Prostate gland (tissue), 2 donors: ENCODE measurements around the gene ALG8. TPM values are rescaled to one million over a fixed set of nuclear protein-coding genes. Genes with fewer than 3 reads are reported as not detected.

Experiments used
- DNase-seq: peaks from one replicate; pipeline ENCODE4 v3.0.0-alpha.2; 2019; ENCODE audit warnings: low spot score
- H3K27ac ChIP-seq, 2 donors: fragments of 200-600 bp; sonication (generic); 2 replicates each; pipeline ENCODE4 v1.5.1; 2017 to 2019
- H3K27me3 ChIP-seq: fragments of 200-600 bp; sonication (generic); replicated peaks from 2 replicates; pipeline ENCODE4 v1.5.1; 2019; ENCODE audit not compliant: insufficient read depth
- H3K36me3 ChIP-seq, 2 donors: fragments of 200-600 bp; sonication (generic); 1 replicate in 1 of 2; 2 replicates in 1 of 2; pipeline versions ENCODE4 v1.5.1 to v1.8.1; 2017 to 2019
- H3K4me1 ChIP-seq: fragments of 200-600 bp; sonication (generic); replicated peaks from 2 replicates; pipeline ENCODE4 v1.5.1; 2019
- H3K4me3 ChIP-seq, 2 donors: fragments of 200-600 bp; sonication (generic); 2 replicates each; pipeline ENCODE4 v1.5.1; 2017 to 2019
- H3K9me3 ChIP-seq: fragments of 200-600 bp; sonication (generic); 2 replicates; pipeline ENCODE4 v1.5.1; 2017
- CTCF ChIP-seq, 4 experiments: fragments of 200-600 bp in 2 of 4; fragments of 450-650 bp in 2 of 4; sonication (generic) in 2 of 4; IDR thresholded peaks; 1 replicate in 3 of 4; 2 replicates in 1 of 4; pipeline ENCODE4 v1.5.1; 2016 to 2019; ENCODE audit warnings: antibody characterized with exemption in 4 of 4, mild to moderate bottlenecking in 2 of 4, moderate library complexity in 2 of 4
- POLR2A ChIP-seq: fragments of 450-650 bp; IDR thresholded peaks from one replicate; pipeline ENCODE4 v1.6.1; 2016; ENCODE audit warnings: antibody characterized with exemption, mild to moderate bottlenecking
- POLR2AphosphoS5 ChIP-seq: sonication (generic); formaldehyde crosslinking; IDR thresholded peaks from one replicate; pipeline ENCODE4 v1.6.1; 2017; ENCODE audit warnings: antibody characterized with exemption
- WGBS: methylation state at CpG from one replicate; pipeline ENCODE4 v1.1.5; 2018; 5-methylcytosine and 5-hydroxymethylcytosine counted together
- intact Hi-C: fragments of 100-400 bp; cut with DNase I; formaldehyde crosslinking; loops from one replicate; pipeline ENCODE4 v1.14.2; 2022
- total RNA-seq, 2 donors: library from RNA; depleted of rRNA; stranded (reverse); fragments of >200 nt; gene quantifications; one replicate each; pipeline ENCODE4 v1.1.0, GENCODE V29; 2016

Gene ALG8
- total RNA-seq, 2 donors from 2014 or later, result 34.0 to 50.3 TPM

DNA sequence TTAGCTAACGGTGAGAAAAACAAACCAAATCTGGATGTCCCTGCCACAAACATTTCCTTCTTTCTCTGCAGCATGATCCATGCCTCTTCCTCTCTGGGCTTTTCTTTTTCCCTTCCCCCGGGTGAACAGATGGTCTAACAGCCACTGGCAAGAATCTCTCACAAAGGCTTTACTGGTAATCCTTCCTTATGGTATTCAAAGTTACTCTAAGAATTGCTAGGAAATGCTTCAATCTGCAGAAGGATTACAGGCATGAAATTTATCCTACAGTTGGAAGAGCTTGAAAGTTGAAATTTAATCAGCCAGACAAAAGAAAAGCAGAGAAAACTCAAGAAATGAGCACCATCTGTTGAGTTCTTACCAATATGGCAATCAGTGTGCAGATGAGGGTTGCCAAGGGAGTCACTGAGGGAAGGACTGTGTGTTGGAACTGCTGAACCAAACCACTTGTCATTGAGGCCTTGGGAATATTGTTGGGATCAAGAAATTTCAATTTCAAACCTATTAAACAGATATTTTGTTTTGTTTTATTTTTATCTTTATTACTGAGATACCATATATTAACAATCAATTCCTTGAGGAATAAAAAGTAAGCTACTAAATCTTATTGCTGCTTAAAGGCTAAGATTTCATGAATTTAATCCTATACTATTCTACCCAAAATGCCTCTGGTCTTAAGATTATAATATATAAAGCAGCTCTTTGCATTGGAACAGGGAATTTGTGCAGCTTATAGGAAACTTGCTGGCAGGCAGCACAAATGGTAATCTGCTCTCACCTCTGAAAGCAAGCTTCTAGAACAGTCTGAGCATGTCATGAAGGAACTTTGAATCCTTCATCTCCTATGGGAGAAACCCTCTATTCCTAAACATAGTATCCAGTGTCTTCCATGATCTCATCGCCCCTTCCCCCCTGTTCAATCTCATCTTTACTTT, 30.1 kb downstream of the ALG8 start:
- Histone ChIP-seq H3K27ac (no peak overlapping the region), H3K36me3 (peaks cover 0 to under 1% of the 10 kb centered on the region in 2 donors), H3K4me3 (no peak overlapping the region), H3K4me1 (no peaks in the 10 kb centered on the region), H3K9me3 (no peaks in the 10 kb centered on the region), H3K27me3 (no peaks in the 10 kb centered on the region)
- intact Hi-C loops, result no loop called here
- WGBS, result 85% methylated on average over 3 of the region's 3 CpGs
- TF ChIP-seq CTCF (IDR thresholded peaks at IDR 0.05), result no peak
- no peak for TF ChIP-seq POLR2AphosphoS5
- no peak for TF ChIP-seq POLR2A
- no peak for DNase-seq

GRCh38 chr11:78100676-78101472, 38.6 kb downstream of the ALG8 start:
- H3K36me3 ChIP-seq, result peaks cover 0 to 3% of the 10 kb centered on the region in 2 donors
- H3K4me1 ChIP-seq, result no peaks in the 10 kb centered on the region
- peak overlapping the region in 1 of 2 donors; percentile 59 for H3K27ac ChIP-seq
- 63% methylated on average over 2 of the region's 2 CpGs for WGBS
- TF ChIP-seq CTCF (IDR thresholded peaks at IDR 0.05) (no peak), POLR2A (no peak), POLR2AphosphoS5 (no peak)
- intact Hi-C loops, result no loop called here
- no peak overlapping the region for H3K4me3 ChIP-seq
- no peaks in the 10 kb centered on the region for H3K27me3 ChIP-seq
- DNase-seq, result no peak
- H3K9me3 ChIP-seq, result no peaks in the 10 kb centered on the region

- Histone ChIP-seq H3K36me3 (peaks cover 0 to 3% of the 10 kb centered on the region in 2 donors), H3K27me3 (no peaks in the 10 kb centered on the region), H3K4me1 (no peaks in the 10 kb centered on the region), H3K27ac (peak overlapping the region; percentile 19 to 59), H3K4me3 (no peak overlapping the region), H3K9me3 (no peaks in the 10 kb centered on the region)
- intact Hi-C loops, result no loop called here
- 62% methylated on average over 5 of the region's 5 CpGs for WGBS
- TF ChIP-seq POLR2A (no peak), POLR2AphosphoS5 (peak; percentile 62)
- peak; percentile 28 for DNase-seq
Measured at GRCh38 chr11:78100261-78100660, 39.2 kb downstream of the ALG8 start.

DNA sequence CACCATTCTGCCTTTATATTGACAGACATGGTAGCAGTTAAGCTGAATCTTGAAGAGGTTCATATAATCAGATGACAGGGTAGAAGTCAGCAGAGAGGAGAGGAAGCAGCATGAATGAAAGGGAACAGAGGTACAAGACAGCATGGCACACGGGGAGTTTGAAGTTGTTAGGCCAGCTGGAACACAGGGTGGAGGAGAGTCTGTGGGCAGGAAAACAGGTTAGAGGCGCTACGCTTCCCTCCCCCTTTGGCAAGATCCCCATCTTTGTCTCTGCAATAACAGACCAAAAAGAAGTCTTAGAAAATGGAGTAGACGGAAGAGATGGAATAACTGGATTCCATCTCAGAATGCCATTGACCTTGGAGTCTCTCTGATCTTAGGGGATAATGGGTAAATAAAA, 39.8 kb downstream of the ALG8 start:
- no peaks in the 10 kb centered on the region for H3K9me3 ChIP-seq

More for the DNA sequence above, 39.8 kb downstream of the ALG8 start:
- no peaks in the 10 kb centered on the region for H3K4me1 ChIP-seq
- DNase-seq, result peak; percentile 29
- no peak overlapping the region for H3K4me3 ChIP-seq
- no peak for TF ChIP-seq POLR2AphosphoS5
- no peak for TF ChIP-seq CTCF (IDR thresholded peaks at IDR 0.05)
- no peak for TF ChIP-seq POLR2A
- intact Hi-C loops, result no loop called here
- peaks cover 0 to 3% of the 10 kb centered on the region in 2 donors for H3K36me3 ChIP-seq
- peak overlapping the region; percentile 19 to 59 for H3K27ac ChIP-seq
- 53% methylated on average over 4 of the region's 4 CpGs for WGBS
- no peaks in the 10 kb centered on the region for H3K27me3 ChIP-seq
